HG03095 (cell line): Measurements from ENCODE around the gene FAIM2.
A peak's percentile ranks its signal among the peaks of the same experiment; 100 is the strongest.

Experiments
- ATAC-seq: cut with Tn5 transposase; IDR thresholded peaks from one replicate; pipeline ENCODE4 v1.9.1; 2021; ENCODE audit warnings: moderate library complexity; ENCODE audit not compliant: unreplicated experiment

Gene FAIM2

DNA sequence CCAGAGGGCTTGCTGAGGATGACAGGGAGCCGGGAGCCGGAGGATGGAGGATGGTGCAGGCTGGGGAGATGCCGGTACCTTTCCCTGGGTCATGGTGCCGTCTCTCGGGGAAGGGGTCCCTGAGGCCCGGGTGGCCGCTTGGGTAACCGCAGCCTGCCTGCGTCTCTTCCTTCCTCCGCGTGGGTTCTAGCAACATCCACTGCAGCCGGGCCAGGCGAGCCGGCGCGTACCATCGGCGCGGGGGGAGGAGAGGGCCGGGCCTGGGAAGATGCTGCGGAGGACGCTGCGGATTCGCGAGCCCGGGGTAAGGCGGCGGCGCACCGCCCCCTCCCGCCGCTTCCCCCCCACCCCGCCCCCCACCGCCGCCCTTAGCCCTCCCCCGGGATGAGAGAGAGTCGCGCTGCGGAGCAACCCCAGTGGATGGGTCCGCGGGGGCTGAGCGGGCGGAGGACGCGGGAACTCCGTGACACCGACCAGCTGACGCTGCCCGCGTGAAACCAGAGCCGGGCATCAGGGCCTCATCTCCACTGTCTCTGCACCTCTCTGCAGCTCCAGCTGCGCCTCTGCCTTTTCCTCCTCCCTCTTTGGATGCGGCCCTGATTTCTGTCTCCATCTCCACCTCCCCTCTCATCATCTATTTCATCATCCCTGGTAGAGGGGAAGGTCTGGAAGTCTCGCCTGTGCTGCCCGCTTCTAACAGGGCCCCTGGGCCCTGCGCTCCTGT is at the start of gene FAIM2:
FAIM2 (minus strand) TSS at position 201 of the 724 bp plus-strand sequence; CDS start at position 93, 108 bp downstream.
- no peak for ATAC-seq

DNA sequence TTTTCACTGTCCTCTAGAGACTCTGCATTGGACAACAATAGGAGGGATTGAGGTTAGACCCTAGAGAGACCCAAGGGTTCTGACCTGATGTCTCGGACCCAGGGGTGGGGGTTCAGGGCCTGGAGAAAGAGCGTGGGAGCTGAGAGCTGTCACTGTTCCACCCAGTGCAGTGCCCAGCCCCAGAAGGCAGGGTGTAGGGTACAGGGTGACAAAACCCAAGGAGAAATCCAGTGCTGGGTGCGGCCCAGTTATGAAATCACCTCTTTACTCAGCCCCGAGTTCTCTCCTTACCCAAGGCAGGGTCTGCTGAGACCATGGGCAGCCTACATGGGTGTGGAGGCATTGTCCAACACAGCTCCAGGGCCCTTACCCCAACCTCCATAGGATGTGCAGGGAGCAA is 49.5 kb upstream of the FAIM2 start:
- ATAC-seq = no peak

DNA sequence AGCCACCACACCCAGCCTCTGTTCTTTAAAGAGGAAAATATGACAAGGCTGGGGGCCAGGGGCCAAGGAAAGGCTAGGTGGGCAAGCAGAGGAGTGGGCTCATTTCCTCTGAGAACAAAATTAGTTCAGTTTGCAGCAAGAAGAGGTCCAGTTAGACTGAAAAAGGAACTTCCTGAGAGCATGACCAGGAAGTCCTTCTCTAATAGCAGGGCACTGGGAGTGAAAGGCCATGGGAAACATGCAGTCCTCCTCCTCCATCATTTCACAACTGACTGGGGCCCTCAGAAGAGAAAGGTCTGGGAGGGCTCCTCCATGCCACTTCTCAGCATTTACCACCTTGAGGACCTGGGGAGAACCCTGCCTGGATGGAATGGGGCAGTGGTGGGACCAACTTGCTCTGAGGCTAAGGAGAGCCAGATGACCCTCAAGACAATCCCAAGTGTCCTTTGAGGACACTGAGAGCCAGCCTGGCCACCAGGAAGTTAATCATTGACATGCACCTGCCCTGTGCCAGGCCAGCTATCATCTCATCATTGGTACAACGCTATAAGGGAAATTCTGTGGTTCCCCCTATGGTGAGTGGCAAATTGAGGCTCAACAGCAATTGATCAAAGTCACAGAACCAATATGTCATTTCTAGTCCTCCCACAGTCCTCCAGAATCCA is 48.8 kb upstream of the FAIM2 start:
- no peak for ATAC-seq

DNA sequence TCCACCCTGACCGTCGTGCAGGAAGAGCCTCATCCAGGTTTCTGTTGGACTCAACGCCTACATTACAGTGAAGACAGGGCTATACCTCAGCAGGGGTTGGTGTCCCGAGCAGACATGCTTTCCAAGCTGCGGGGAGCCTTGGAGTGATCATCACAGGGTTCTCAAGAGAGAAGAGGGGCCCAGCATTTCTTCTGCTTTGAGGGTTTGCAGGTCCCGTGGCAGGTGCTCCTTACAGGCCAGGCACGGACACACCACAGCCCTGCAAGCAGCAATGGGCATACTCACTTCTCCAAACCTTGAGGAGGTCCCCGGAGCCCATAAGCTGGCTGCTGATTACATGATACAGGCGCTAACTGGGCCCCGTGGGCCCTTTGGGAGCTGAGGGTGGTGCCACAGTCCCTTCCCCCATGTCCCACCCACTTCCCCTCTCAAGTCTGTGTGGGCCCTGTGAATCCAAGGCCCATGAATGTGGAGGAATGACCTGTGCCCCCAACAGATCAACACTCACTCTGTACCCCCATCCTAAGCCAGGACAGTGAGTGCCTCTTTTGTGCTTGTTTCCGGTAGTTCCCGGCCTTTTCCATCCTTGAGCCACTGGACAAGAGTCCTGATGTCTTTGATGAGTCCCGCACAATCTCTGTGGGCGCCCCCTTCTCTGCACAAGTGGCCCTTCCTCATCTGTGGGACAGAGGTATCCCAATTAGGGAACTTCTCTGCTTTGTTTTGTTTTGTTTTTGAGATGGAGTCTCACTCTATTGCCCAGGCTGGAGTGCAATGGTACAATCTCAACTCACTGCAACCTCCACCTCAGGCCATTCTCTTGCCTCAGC is 47.9 kb upstream of the FAIM2 start:
- ATAC-seq = no peak

DNA sequence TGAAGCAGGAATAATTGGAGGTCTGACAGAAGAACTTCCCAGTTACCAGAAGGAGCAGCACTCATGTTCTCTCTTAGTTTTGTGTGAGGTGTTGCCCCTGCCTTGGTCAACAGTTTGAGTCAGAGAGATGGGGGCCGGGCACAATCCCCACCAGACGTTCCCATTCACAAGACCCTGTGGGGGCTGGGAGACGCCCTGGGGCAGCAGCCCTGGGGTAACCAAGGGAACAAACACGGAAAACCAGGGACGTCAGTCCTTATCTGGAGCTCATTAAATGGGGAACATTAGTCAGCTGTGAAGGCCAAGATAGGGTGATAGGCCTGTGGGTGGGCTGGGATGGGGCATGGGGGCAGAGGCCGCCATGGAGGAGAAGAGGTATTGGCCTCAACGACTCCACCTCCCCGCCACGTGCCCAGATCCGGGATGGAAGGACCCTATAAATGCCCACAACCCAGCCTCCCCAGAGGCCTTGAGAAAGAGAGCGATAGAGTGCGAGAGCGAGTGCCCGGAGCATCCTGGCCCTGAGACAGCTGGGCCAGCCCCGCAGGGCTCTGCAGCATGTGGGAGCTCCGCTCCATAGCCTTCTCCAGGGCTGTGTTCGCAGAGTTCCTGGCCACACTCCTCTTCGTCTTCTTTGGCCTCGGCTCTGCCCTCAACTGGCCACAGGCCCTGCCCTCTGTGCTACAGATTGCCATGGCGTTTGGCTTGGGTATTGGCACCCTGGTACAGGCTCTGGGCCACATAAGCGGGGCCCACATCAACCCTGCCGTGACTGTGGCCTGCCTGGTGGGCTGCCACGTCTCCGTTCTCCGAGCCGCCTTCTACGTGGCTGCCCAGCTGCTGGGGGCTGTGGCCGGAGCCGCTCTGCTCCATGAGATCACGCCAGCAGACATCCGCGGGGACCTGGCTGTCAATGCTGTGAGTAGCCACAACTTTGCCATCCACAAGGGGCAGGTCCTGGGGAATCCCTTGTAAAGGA is 46.9 kb upstream of the FAIM2 start, which contains the start of gene AQP2:
AQP2 (plus strand) TSS at position 465 of the 979 bp plus-strand sequence; CDS start at position 559, 94 bp downstream.
- no peak for ATAC-seq

DNA sequence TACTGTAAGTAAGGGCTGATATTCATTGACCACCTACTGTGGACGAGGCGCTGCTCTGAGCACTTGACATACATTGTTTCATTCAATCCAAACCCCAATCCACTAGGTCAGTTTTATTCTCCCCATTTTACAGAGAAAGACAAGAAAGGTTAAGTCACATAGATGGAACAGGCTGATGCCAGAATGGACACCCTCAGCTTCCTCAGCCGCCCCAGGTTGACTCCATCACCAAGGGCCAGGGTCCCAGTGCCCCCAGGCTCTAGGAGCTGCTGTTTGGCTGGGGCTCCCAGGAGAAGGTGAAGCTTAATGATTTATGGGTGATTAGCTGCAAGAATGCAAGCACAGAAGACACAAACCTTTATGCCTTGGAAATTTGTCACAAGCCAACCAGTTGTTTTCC is 46.2 kb upstream of the FAIM2 start:
- ATAC-seq = no peak

DNA sequence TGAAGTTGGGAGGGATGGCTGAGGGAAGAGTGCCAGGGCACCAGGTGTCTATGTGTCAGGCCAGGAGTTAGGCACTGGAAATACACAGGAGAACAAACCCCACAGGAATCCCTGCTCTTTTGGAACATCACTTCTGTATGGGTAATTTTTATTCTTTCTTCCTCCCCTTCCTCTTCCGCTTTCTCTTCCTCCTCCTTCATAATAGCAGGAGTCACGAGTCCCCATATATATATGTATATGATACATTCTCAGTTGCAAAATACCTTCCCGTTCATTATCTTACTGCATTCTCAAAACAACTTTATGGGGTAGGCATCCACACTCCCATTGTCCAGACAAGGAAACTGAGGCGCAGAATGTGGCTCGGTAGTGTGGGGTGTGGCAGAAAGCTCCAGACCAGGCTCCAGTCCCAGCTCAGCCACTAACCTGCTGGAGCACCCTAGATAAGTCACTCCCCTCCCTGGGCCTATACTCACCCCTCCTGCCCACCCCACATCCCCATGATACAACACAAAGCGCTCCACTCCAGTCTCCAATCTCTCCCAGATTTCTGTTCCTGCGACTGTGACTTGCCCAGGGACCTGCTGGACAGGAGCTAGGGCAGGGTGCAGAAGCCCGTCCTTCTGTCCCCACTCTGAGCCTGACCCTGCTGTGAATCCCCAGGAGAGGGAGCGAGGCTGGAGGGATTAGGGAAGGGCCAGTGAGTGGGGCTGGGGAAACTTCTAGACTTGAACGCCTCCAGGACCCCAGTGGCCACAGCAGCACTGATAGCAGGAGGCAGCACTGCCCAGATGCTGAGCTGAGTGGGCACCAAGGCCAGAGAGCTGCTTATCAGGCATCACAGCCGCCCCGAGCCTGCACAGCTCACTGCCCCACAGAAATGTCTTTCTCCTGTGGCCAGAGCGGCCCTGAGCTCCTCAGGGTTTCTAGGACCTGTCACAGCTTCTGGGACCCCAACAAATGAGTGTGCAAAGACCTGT is 45.5 kb upstream of the FAIM2 start:
- ATAC-seq = no peak

DNA sequence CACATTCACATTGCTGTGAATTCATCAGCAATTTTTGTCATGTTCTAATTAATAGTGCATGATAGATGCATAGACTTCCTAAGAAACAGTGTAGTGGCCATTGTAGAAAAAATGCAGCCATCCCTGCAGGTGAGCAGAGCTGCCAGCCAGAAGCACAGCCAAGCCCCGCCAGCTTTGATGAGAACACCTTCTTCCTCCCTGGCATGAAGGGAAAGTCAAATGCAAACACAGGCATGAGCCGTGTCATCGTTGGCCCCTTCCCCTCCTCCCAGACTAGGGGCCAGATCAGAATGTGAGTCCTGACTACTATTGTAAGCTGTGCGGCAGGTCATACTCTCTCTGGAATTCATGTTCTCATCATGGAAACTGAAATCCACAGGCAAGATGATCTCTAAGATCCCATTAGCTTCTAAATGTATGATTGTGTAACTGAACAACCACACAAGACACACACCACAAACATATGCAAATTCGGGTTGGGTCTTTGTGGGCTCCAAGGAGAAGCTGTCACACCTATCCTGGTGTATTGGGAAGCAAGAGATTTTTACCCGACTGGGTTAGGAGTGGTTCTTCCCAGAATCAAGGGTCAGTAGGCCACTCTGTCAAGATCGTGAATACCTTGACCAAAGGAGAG is 44.0 kb upstream of the FAIM2 start:
- no peak for ATAC-seq

DNA sequence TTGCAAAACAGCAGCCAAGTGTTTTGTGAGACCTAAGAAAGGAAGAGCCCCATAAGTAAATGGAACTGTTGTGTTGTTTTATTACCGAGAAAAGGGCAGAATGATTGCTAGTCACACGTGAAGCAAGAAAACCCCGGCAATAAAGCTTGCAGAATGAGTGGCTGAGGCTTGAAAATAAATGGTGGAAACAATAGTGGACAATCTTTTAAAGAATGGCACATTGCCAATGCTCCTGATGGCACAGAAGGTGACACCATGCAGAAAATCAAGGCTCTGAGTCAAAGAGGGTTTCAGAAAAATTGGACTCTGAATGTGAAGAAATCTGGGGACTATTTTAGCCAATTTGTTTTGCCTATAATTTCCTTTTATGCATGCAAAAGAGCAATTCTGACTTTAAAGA is 42.8 kb upstream of the FAIM2 start:
- ATAC-seq = no peak

DNA sequence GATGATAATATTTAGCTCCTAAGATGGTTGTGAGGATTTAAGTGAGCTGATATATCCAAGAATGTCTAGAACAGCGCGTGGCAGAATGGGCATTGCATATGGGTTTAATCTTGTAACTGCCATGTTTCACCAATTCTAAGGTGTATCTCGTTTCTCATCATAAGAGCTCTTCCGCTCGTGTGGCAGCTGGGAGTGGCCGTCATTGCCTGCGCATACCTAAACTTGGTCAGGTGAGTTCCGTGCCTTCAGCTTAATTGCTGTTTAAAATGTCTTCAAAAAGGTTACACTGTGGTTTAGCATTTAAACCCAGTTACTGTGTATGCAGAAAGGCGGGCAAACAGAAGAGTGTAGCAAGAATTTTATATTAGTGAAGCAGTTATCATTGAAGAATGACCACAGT is 42.4 kb upstream of the FAIM2 start:
- no peak for ATAC-seq

DNA sequence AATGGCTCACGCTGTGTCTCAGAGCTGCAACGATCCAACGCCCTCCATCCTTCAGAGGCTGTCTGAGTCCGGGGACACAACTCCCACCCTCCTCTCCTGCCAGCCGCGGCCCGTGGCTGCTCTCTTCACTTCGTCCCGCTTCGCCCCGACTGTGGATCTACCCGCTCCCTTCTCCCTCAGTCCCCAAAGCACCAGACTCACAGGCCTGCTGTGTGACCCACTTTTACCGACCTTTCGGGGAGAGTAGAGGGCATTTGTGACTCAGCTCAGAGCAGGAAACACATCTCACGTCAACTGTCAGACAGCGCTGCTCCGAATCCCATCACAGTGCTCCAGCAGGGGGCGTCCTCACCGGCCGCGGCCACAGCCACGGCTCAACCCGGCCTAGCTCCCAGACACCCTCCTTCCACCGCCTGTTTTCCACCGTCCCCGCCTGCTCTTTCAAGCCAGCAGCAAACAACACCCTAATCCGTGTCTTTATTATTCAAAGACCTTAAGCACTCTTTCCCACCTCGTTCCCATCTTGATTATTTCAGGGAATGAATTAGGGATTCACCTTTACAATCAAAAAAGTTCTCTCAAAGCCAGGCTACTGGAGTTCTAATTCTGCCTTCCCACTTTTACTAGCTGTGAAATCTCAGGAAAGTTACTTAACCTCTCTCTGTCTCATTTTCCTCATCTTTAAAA is 41.8 kb upstream of the FAIM2 start:
- peak; percentile 84 for ATAC-seq

DNA sequence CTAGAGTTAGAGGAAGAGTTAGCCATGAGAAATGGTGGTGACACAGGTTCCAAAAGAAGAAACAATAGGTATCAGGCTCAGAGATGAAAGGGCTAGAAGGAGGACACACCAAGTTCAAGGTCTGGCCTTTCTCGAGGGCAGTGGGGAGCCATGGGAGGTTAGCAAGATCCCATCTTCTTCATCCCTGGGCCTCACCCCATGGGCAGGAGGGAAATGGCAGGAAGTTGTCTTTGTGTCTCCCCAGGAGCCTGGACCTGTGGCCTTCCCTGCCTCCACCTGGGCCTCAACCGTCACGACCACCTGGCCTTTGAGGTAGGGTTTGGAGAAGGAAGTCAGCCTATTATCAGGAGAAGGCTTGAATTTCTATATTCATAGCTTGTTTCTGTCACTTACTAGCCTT is 41.0 kb upstream of the FAIM2 start:
- ATAC-seq = no peak

DNA sequence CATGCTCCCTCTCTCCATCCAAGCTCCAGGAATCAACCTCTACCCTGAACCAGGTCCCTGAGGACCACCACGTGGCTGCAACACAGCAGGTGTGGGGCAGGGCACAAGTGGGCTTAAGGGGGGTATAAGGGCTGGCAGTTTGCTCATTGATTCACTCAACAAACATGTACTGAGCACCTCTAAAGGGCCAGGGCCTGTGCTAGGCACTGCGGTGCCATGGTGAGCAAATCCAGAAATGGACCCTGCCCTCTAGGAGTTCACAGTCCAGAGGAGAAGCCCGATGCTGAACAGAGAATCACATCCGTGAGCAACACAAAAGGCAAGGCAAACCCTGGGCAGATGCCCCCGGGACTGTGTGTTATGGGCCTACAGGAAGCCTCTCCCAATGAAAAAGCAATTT is 40.3 kb upstream of the FAIM2 start:
- no peak for ATAC-seq

DNA sequence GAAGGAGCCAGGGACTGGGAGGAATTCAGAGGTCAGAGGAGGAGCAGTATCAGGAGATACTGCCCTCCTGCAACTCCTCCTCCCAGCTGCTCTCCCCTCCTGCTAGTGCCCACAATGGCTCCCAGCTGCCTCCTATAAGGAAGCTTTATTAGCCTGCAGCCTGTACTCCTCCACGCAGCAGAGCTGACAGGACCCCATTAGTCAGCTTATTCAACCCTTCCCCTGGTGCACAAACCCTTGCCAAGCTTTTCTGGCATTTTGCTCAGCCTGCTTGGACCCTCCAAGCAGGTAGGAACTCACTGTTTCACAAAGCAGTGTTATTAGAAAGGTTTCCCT is 39.9 kb upstream of the FAIM2 start:
- no peak for ATAC-seq

DNA sequence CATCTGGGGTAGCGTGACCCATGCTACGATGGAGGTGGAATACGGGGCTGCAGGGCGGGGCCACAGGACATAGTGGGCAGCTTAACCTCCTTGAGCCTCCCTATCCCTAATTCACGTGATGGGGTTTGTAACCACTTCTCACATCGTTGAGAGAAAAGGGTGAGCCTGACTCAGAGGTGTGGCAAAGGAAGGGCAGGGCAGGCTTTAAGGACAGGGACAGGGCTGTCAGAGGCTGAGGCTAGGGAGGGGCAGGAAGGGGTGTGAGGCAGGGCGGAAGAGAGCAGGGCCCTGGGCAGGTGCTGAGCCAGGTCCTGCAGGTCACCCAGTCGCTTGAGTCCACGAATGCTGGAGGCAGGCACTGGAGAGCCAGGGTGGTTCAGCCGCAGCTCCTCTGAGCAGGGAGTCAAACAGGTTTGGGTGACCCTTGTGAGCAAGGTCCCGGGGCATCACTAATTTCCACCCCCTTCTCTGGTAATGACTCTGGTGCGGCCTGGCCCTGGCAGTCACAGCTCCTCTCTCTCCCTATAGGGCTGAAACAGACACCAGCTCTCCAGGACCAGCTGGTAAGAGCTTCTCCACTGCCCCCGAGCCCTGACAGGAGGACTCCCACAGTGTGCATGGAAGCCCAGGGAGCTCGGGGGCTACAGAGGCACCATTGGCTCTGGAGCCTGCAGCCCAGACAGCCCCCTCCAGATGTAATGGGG is 39.4 kb upstream of the FAIM2 start:
- no peak for ATAC-seq

DNA sequence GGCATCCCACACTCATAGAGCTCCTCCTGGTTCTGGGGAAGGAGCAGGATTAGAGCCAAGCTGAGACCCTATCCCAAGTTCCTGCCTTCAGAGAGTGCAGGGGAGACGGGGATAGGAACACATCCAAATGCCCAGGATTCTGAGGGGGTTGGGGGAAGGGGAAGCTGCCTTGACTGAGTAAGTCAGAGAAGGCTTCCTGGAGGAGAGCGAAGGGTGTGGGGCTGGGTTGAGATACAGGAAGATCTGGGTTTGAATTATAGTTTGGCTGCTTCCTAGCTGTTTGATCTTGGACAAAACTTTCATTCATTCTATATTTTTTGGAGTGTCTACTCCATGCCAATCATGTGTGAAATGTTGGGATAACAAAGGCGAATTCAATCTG is 38.8 kb upstream of the FAIM2 start:
- no peak for ATAC-seq

DNA sequence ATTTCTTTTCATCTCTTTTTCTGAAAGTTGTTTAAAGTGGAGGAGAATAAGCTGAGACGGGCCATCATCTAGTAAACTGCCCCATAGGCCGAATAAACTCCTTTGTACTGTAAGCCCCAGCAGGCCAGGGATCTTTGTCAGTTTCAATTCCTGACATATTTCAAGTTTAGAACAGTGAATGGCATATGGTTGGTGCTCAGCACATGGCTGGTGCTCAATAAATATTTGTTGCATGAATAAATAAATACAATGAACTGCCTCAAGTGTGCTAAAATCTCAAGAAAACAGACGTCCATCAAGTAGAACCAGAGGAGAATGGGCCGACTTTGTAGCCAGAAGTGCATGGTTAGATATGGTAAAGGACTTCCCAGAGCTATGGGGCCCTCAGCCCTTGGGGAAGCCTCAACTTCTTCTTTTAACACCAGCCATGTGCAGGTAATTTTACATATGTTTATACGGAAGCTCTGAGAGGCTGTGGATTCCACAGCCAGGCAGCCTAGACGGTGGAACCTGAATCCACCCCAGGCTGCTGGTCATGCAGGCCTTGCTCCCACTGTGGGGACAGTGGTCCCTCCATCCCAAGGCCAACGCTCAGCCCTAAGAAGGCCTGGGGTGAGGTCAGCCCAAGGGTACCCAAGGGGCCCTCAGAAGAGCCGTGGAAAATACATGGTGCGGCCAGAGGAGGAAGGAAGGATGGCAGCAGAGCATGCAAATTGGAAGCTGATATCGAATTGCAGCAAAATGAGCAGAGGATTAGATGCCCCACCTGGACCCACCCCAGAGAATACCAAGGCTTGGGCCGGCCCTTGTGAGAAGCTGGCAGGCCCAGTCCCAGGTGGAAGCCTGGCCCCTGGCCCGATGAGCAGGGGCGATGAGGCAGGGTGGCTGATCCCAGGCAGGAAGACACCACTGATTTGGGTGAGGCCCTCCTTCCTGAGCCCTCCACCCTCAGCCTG is 38.1 kb upstream of the FAIM2 start:
- no peak for ATAC-seq
